IPS-20b (cell line): ENCODE measurements around the gene ZNF281.
"Not testable (repeated sequence)": the region's sequence is repeated elsewhere in the genome, so short reads cannot be mapped to it uniquely, and the experiment has no call there.

ENCODE experiments used
- H3K27ac ChIP-seq: one replicate; pipeline ENCODE4 v1.5.1; 2013; ENCODE audit warnings: low read length
- H3K27me3 ChIP-seq: 2 replicates; pipeline ENCODE4 v1.6.1; 2013; ENCODE audit warnings: mild to moderate bottlenecking, low read length, inconsistent platforms; ENCODE audit not compliant: insufficient read depth
- H3K36me3 ChIP-seq: 2 replicates; pipeline ENCODE4 v1.6.1; 2013; ENCODE audit warnings: low read depth, mild to moderate bottlenecking, inconsistent platforms, low read length, moderate library complexity; ENCODE audit not compliant: insufficient read depth
- H3K4me1 ChIP-seq: 2 replicates; pipeline ENCODE4 v1.6.1; 2013; ENCODE audit warnings: mild to moderate bottlenecking, control low read depth, inconsistent platforms, low read length, moderate library complexity; ENCODE audit not compliant: insufficient read depth
- H3K4me3 ChIP-seq: 2 replicates; pipeline ENCODE4 v1.5.1; 2013; ENCODE audit warnings: mild to moderate bottlenecking, low read length, inconsistent platforms
- H3K9ac ChIP-seq: 2 replicates; pipeline ENCODE4 v1.6.1; 2013; ENCODE audit warnings: low read depth, mild to moderate bottlenecking, inconsistent platforms, low read length, moderate library complexity
- H3K9me3 ChIP-seq: 2 replicates; pipeline ENCODE4 v1.6.1; 2013; ENCODE audit warnings: mild to moderate bottlenecking, low read depth, low read length, inconsistent platforms; ENCODE audit not compliant: insufficient read depth

The ZNF281 gene

GRCh38 chr1:200357925-200358324 lies 51.9 kb downstream of the ZNF281 start:
- not testable (repeated sequence) for H3K36me3 ChIP-seq, H3K9ac ChIP-seq, H3K27me3 ChIP-seq, H3K9me3 ChIP-seq, H3K27ac ChIP-seq, H3K4me3 ChIP-seq
- peaks cover 19% of the 10 kb centered on the region for H3K4me1 ChIP-seq

GRCh38 chr1:200355801-200356200 lies 54.0 kb downstream of the ZNF281 start:
- Histone ChIP-seq H3K4me3 (no peak overlapping the region), H3K36me3 (no peaks in the 10 kb centered on the region), H3K9me3 (no peaks in the 10 kb centered on the region), H3K4me1 (peaks cover 9% of the 10 kb centered on the region; the same call in 1 of the 2 replicates), H3K27ac (no peak overlapping the region), H3K9ac (no peak overlapping the region), H3K27me3 (no peaks in the 10 kb centered on the region)
